ENCODE measurements around the gene PIH1D1. TPM values are rescaled to one million over a fixed set of nuclear protein-coding genes. Genes with fewer than 3 reads are reported as not detected.
A peak's percentile ranks its signal among the peaks of the same experiment; 100 is the strongest.

The PIH1D1 gene
- total and polyA plus RNA-seq, 4 donors: 41.4 to 59.4 (median 47.2) TPM

DNA sequence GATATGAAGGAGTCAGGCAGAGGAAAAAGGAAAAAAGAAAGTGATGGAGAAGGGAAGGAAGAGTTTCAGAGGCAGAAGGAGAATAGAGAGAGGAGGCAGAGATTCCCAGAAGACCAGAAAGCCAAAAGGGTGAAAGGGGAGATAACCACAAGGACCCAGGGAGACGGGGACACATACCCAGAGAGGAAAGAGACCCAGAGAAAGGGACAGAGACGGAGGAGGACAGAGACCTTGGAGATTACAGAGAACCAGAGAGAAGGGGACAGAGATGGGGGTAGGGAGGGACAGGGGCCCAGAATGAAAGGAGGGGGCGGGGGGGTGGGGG lies 29.8 kb downstream of the PIH1D1 start:
- Histone ChIP-seq H3K27me3 (ENCODE audit: control insufficient read depth in 4 of 4, insufficient read depth in 4 of 4, low read length in 3 of 4) (peaks cover 6 to 27% (median 15%) of the 10 kb centered on the region in 4 donors), H3K4me3 (ENCODE audit: low read depth in 1 of 3, low read length in 3 of 3) (no peak overlapping the region), H3K36me3 (ENCODE audit: control insufficient read depth in 4 of 4, insufficient read depth in 3 of 4, low read depth in 1 of 4, low read length in 3 of 4) (no peaks in the 10 kb centered on the region), H3K4me1 (ENCODE audit: control insufficient read depth in 4 of 4, insufficient read depth in 4 of 4, low read length in 3 of 4) (peaks cover 5 to 11% (median 7%) of the 10 kb centered on the region in 4 donors), H3K27ac (ENCODE audit: low read depth in 1 of 2, low read length in 2 of 2) (no peak overlapping the region), H3K9me3 (ENCODE audit: control insufficient read depth in 4 of 4, low read length in 3 of 4) (no peaks in the 10 kb centered on the region), H3K9ac (ENCODE audit: low read depth in 1 of 2, low read length in 2 of 2) (no peak overlapping the region)
- TF ChIP-seq HNF4A (conservative IDR thresholded peaks at IDR 0.05) (no peak), HNF4G (IDR thresholded peaks at IDR 0.05) (no peak)
- DNase-seq (ENCODE audit: low spot score): no peak
- 29% methylated on average over 3 of the region's 3 CpGs for WGBS

DNA sequence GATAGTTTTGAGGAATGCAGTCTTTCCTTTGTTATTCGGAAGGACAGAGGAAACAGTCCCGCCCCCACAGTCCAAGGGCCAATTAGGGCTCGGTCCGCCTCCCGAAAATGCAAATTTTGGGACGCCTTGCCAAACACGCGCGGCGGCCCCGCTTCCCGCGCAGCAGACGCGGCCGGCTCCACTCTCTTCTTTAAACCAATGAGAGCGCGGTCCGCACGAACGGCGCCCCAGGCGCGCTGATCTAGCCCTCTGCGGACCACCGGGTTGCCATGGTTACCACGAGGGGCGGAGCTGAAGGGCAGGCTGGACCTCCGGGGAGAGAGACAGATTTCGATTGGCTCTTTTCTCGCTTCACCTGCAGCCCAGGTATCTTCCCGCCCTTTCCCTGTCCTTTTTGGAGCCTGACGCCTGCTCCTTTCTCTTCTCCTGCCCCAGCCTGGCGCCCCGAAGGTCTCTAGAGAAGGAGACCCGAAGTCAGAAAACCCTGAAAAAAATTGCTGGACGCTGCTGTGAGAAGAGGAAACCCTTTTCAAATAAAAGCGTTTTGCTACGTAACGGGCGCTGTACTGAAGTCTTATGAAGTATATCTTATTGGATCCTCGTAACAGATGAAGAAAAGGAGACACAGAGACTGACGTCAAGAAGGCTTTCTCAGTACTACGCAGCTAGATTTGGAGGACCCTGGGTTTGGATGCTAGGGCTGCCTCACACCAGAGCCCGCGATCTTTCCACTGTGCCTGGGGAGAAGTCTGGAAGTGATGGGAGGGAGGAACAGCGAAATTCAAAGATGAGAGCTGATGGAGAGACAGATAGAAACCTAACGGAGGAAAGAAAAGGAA lies 30.4 kb downstream of the PIH1D1 start:
- H3K4me1 ChIP-seq (ENCODE audit: control insufficient read depth in 4 of 4, insufficient read depth in 4 of 4, low read length in 3 of 4): peaks cover 5 to 11% (median 7%) of the 10 kb centered on the region in 4 donors
- no peak overlapping the region for H3K27ac ChIP-seq (ENCODE audit: low read depth in 1 of 2, low read length in 2 of 2)
- H3K9ac ChIP-seq (ENCODE audit: low read depth in 1 of 2, low read length in 2 of 2): no peak overlapping the region
- TF ChIP-seq JUND (IDR thresholded peaks at IDR 0.05) (no peak), SP1 (IDR thresholded peaks at IDR 0.05) (no peak), FOXA2 (IDR thresholded peaks at IDR 0.05) (no peak), YY1 (IDR thresholded peaks at IDR 0.05) (no peak), EGR1 (IDR thresholded peaks at IDR 0.05; ENCODE audit: low read depth in 2 of 2) (no peak), NR2F2 (IDR thresholded peaks at IDR 0.05) (no peak), RXRA (IDR thresholded peaks at IDR 0.05) (no peak), FOXA1 (IDR thresholded peaks at IDR 0.05) (no peak), HNF4A (conservative IDR thresholded peaks at IDR 0.05) (no peak), RAD21 (IDR thresholded peaks at IDR 0.05) (no peak)
- TF ChIP-seq, protein P1, sequence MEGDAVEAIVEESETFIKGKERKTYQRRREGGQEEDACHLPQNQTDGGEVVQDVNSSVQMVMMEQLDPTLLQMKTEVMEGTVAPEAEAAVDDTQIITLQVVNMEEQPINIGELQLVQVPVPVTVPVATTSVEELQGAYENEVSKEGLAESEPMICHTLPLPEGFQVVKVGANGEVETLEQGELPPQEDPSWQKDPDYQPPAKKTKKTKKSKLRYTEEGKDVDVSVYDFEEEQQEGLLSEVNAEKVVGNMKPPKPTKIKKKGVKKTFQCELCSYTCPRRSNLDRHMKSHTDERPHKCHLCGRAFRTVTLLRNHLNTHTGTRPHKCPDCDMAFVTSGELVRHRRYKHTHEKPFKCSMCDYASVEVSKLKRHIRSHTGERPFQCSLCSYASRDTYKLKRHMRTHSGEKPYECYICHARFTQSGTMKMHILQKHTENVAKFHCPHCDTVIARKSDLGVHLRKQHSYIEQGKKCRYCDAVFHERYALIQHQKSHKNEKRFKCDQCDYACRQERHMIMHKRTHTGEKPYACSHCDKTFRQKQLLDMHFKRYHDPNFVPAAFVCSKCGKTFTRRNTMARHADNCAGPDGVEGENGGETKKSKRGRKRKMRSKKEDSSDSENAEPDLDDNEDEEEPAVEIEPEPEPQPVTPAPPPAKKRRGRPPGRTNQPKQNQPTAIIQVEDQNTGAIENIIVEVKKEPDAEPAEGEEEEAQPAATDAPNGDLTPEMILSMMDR (IDR thresholded peaks at IDR 0.05; ENCODE audit: low read depth, low read length, missing input control): no peak
- TF ChIP-seq, protein P2, sequence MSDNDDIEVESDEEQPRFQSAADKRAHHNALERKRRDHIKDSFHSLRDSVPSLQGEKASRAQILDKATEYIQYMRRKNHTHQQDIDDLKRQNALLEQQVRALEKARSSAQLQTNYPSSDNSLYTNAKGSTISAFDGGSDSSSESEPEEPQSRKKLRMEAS (IDR thresholded peaks at IDR 0.05): no peak
- TF ChIP-seq, protein P3, sequence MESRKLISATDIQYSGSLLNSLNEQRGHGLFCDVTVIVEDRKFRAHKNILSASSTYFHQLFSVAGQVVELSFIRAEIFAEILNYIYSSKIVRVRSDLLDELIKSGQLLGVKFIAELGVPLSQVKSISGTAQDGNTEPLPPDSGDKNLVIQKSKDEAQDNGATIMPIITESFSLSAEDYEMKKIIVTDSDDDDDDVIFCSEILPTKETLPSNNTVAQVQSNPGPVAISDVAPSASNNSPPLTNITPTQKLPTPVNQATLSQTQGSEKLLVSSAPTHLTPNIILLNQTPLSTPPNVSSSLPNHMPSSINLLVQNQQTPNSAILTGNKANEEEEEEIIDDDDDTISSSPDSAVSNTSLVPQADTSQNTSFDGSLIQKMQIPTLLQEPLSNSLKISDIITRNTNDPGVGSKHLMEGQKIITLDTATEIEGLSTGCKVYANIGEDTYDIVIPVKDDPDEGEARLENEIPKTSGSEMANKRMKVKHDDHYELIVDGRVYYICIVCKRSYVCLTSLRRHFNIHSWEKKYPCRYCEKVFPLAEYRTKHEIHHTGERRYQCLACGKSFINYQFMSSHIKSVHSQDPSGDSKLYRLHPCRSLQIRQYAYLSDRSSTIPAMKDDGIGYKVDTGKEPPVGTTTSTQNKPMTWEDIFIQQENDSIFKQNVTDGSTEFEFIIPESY (IDR thresholded peaks at IDR 0.05): no peak
- TF ChIP-seq, protein P4, sequence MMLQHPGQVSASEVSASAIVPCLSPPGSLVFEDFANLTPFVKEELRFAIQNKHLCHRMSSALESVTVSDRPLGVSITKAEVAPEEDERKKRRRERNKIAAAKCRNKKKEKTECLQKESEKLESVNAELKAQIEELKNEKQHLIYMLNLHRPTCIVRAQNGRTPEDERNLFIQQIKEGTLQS (IDR thresholded peaks at IDR 0.05): no peak
- peaks cover 6 to 24% (median 10%) of the 10 kb centered on the region in 4 donors for H3K27me3 ChIP-seq (ENCODE audit: control insufficient read depth in 4 of 4, insufficient read depth in 4 of 4, low read length in 3 of 4)
- H3K9me3 ChIP-seq (ENCODE audit: control insufficient read depth in 4 of 4, low read length in 3 of 4): no peaks in the 10 kb centered on the region
- H3K4me3 ChIP-seq (ENCODE audit: low read depth in 1 of 3, low read length in 3 of 3): peak overlapping the region in 1 of 3 donors; percentile 22
- 12% methylated on average over 48 of the region's 48 CpGs for WGBS
- peak; percentile 47 for DNase-seq (ENCODE audit: low spot score)
- H3K36me3 ChIP-seq (ENCODE audit: control insufficient read depth in 4 of 4, insufficient read depth in 3 of 4, low read depth in 1 of 4, low read length in 3 of 4): no peaks in the 10 kb centered on the region
